C4-2B (cell line): ENCODE measurements around the gene TMTC2.

Experiments used
- ZFX ChIP-seq: fragments of 450-650 bp; IDR thresholded peaks from 2 replicates; pipeline ENCODE4 v1.6.1; 2017
- TF ChIP-seq, protein P1 (sequence below): fragments of 450-650 bp; conservative IDR thresholded peaks from 2 replicates; pipeline ENCODE4 v1.5.1; 2017; ENCODE audit warnings: mild to moderate bottlenecking

DNA sequence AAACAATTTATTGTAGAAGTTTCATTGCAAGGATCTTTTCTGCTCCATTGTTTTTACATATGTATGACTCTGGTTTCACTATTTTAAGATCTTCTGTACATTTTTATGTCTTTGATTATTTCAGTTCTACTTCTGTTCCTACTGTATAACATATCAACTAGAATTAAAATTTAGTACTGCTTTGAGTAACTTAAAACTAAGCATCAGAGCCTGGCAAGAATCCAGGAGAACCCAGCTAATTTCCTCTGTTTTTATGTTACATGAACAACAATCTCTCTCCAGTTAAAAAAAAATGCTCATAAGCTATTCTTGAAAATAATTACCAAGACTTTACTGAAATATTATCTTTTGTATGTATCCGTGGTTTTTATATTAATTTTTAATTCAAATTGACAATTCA, 370.7 kb downstream of the TMTC2 start:
- TF ChIP-seq, protein P1, sequence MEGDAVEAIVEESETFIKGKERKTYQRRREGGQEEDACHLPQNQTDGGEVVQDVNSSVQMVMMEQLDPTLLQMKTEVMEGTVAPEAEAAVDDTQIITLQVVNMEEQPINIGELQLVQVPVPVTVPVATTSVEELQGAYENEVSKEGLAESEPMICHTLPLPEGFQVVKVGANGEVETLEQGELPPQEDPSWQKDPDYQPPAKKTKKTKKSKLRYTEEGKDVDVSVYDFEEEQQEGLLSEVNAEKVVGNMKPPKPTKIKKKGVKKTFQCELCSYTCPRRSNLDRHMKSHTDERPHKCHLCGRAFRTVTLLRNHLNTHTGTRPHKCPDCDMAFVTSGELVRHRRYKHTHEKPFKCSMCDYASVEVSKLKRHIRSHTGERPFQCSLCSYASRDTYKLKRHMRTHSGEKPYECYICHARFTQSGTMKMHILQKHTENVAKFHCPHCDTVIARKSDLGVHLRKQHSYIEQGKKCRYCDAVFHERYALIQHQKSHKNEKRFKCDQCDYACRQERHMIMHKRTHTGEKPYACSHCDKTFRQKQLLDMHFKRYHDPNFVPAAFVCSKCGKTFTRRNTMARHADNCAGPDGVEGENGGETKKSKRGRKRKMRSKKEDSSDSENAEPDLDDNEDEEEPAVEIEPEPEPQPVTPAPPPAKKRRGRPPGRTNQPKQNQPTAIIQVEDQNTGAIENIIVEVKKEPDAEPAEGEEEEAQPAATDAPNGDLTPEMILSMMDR: no peak
- TF ChIP-seq ZFX: no peak
